K562 (cell line): Measurements from ENCODE around the gene SLC12A3. TPM values are rescaled to one million over a fixed set of nuclear protein-coding genes. Genes with fewer than 3 reads are reported as not detected.

ENCODE experiments used
- ATF7 ChIP-seq: fragments of 450-650 bp; IDR thresholded peaks from 2 replicates; pipeline ENCODE4 v1.7.1; 2014; ENCODE audit warnings: mild to moderate bottlenecking, moderate library complexity
- EGR1 ChIP-seq: fragments of 450-650 bp; conservative IDR thresholded peaks from 2 replicates; pipeline ENCODE4 v1.6.1; 2017; ENCODE audit warnings: mild to moderate bottlenecking
- ELF2 ChIP-seq: fragments of 250-450 bp; sonication (Bioruptor Pico); IDR thresholded peaks from 2 replicates; pipeline ENCODE4 v1.5.0; 2021; ENCODE audit warnings: mild to moderate bottlenecking
- EZH2 ChIP-seq: IDR thresholded peaks from 2 replicates; pipeline ENCODE4 v1.6.1; 2012; ENCODE audit warnings: low read depth, mild to moderate bottlenecking, inconsistent platforms, low read length, borderline replicate concordance
- FOS ChIP-seq: IDR thresholded peaks from 3 replicates; pipeline ENCODE4 v1.6.1; 2011; ENCODE audit not compliant: insufficient read length; ENCODE audit errors: extremely low read depth
- HDAC2 ChIP-seq: fragments of 450-650 bp; IDR thresholded peaks from 2 replicates; pipeline ENCODE4 v1.6.1; 2016; ENCODE audit warnings: mild to moderate bottlenecking
- NR2C1 ChIP-seq, 2 experiments: fragments of 450-650 bp; IDR thresholded peaks; 2 replicates each; pipeline ENCODE4 v1.6.1; 2017; ENCODE audit warnings: mild to moderate bottlenecking in 2 of 2, antibody characterized with exemption in 1 of 2, inconsistent platforms in 1 of 2, missing compliant biosample characterization in 1 of 2, missing genetic modification characterization in 1 of 2
- PRPF4 ChIP-seq: fragments of 200-400 bp; formaldehyde crosslinking; IDR thresholded peaks from one replicate; pipeline ENCODE4 v1.6.1; 2017; ENCODE audit warnings: low read length, low read depth, mild to moderate bottlenecking; ENCODE audit not compliant: insufficient read depth, poor library complexity, severe bottlenecking
- polyA plus RNA-seq, 8 experiments: library from polyadenylated mRNA; depleted of rRNA in 4 of 8; stranded (reverse) in 5 of 8; unstranded in 3 of 8; fragments of >200 nt; fragmentation: Nextera tagmentation in 2 of 8; fragmentation: Illumina TruSeq in 1 of 8; extraction: Ambion mirVana in 2 of 8; extraction: Trizol in 1 of 8; gene quantifications; 2 replicates each; pipeline versions ENCODE4 v1.2.1 to v1.2.3, GENCODE V29; 2011 to 2014; ENCODE audit warnings: inconsistent platforms in 1 of 8, missing spikeins in 1 of 8
- total RNA-seq, 7 experiments: library from RNA; depleted of rRNA in 6 of 7; stranded (reverse); fragments of >200 nt in 6 of 7; fragmentation: Illumina TruSeq in 2 of 7; extraction: Trizol in 2 of 7; gene quantifications; 2 replicates each; pipeline versions ENCODE4 v1.2.1 to v1.2.3, GENCODE V29; 2011 to 2021; ENCODE audit warnings: low replicate concordance in 1 of 7
- TF ChIP-seq, protein P1 (sequence below): fragments of 250-450 bp; sonication (Bioruptor Pico); IDR thresholded peaks from 2 replicates; pipeline ENCODE4 v1.4.0; 2020
- TF ChIP-seq, protein P2 (sequence below): fragments of 250-450 bp; sonication (Bioruptor Pico); IDR thresholded peaks from 2 replicates; pipeline ENCODE4 v1.8.0; 2022; ENCODE audit warnings: inconsistent platforms
- TF ChIP-seq, protein P3 (sequence below): sonication (generic); formaldehyde crosslinking; IDR thresholded peaks from 2 replicates; pipeline ENCODE4 v1.8.0; 2023; ENCODE audit warnings: mild to moderate bottlenecking, missing genetic modification reagents
- TF ChIP-seq, protein P4 (sequence below): fragments of 450-650 bp; IDR thresholded peaks from 2 replicates; pipeline ENCODE4 v1.6.1; 2014; ENCODE audit warnings: low read depth, mild to moderate bottlenecking, moderate library complexity, borderline replicate concordance
- TF ChIP-seq, protein P5 (sequence below), 2 experiments: fragments of 450-650 bp; IDR thresholded peaks; 2 replicates each; pipeline ENCODE4 v1.6.1; 2016

The SLC12A3 gene
- total and polyA plus RNA-seq, 9 of the 15 experiments (the other 6 are each of a cell fraction or from before 2014, with no cell fraction given), result not detected

DNA sequence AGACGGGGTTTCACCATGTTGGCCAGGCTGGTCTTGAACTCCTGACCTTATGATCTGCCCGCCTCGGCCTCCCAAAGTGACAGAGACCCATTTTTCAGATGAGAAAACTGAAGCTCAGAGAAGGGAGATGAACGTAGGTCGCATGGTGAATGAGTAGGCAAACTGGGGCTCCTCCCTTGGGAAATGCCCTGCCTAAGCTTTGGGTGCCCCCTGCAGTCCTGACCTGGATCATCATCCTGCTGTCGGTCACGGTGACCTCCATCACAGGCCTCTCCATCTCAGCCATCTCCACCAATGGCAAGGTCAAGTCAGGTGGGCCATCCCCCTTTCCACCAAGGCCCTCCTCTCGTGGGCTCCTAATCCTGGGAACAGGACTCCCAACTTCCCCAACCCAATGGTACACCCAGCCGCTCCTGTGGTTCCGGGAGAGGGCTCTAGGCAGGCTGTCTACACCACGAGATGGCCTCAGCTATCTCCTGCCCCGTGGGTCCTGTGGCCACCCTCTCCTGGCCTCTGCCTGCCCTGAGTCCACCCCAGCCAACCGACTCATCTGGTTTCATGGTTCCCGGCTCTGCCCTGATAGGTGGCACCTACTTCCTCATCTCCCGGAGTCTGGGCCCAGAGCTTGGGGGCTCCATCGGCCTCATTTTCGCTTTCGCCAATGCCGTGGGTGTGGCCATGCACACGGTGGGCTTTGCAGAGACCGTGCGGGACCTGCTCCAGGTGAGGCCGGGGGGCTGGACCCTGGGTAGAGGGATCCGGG, 4.7 kb downstream of the SLC12A3 start (continued):
- TF ChIP-seq, protein P1, sequence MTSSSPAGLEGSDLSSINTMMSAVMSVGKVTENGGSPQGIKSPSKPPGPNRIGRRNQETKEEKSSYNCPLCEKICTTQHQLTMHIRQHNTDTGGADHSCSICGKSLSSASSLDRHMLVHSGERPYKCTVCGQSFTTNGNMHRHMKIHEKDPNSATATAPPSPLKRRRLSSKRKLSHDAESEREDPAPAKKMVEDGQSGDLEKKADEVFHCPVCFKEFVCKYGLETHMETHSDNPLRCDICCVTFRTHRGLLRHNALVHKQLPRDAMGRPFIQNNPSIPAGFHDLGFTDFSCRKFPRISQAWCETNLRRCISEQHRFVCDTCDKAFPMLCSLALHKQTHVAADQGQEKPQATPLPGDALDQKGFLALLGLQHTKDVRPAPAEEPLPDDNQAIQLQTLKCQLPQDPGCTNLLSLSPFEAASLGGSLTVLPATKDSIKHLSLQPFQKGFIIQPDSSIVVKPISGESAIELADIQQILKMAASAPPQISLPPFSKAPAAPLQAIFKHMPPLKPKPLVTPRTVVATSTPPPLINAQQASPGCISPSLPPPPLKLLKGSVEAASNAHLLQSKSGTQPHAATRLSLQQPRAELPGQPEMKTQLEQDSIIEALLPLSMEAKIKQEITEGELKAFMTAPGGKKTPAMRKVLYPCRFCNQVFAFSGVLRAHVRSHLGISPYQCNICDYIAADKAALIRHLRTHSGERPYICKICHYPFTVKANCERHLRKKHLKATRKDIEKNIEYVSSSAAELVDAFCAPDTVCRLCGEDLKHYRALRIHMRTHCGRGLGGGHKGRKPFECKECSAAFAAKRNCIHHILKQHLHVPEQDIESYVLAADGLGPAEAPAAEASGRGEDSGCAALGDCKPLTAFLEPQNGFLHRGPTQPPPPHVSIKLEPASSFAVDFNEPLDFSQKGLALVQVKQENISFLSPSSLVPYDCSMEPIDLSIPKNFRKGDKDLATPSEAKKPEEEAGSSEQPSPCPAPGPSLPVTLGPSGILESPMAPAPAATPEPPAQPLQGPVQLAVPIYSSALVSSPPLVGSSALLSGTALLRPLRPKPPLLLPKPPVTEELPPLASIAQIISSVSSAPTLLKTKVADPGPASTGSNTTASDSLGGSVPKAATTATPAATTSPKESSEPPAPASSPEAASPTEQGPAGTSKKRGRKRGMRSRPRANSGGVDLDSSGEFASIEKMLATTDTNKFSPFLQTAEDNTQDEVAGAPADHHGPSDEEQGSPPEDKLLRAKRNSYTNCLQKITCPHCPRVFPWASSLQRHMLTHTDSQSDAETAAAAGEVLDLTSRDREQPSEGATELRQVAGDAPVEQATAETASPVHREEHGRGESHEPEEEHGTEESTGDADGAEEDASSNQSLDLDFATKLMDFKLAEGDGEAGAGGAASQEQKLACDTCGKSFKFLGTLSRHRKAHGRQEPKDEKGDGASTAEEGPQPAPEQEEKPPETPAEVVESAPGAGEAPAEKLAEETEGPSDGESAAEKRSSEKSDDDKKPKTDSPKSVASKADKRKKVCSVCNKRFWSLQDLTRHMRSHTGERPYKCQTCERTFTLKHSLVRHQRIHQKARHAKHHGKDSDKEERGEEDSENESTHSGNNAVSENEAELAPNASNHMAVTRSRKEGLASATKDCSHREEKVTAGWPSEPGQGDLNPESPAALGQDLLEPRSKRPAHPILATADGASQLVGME, result no peak
- no peak for TF ChIP-seq NR2C1 (IDR thresholded peaks at IDR 0.05)
- 0 out of 2 replicates have a peak, but pooled peaks have one; percentile 31 for TF ChIP-seq NR2C1 (tag; IDR thresholded peaks at IDR 0.05)
- TF ChIP-seq EGR1, result no peak
- TF ChIP-seq ELF2 (CRISPR knock-in tag), result no peak
- TF ChIP-seq EZH2, result no peak
- TF ChIP-seq PRPF4, result no peak
- TF ChIP-seq HDAC2, result peak; percentile 84; the same call in 1 of the 2 replicates
- TF ChIP-seq, protein P2, sequence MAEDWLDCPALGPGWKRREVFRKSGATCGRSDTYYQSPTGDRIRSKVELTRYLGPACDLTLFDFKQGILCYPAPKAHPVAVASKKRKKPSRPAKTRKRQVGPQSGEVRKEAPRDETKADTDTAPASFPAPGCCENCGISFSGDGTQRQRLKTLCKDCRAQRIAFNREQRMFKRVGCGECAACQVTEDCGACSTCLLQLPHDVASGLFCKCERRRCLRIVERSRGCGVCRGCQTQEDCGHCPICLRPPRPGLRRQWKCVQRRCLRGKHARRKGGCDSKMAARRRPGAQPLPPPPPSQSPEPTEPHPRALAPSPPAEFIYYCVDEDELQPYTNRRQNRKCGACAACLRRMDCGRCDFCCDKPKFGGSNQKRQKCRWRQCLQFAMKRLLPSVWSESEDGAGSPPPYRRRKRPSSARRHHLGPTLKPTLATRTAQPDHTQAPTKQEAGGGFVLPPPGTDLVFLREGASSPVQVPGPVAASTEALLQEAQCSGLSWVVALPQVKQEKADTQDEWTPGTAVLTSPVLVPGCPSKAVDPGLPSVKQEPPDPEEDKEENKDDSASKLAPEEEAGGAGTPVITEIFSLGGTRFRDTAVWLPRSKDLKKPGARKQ (CRISPR knock-in tag), result no peak
- TF ChIP-seq FOS, result no peak
- TF ChIP-seq, protein P3, sequence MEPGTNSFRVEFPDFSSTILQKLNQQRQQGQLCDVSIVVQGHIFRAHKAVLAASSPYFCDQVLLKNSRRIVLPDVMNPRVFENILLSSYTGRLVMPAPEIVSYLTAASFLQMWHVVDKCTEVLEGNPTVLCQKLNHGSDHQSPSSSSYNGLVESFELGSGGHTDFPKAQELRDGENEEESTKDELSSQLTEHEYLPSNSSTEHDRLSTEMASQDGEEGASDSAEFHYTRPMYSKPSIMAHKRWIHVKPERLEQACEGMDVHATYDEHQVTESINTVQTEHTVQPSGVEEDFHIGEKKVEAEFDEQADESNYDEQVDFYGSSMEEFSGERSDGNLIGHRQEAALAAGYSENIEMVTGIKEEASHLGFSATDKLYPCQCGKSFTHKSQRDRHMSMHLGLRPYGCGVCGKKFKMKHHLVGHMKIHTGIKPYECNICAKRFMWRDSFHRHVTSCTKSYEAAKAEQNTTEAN (CRISPR knock-in tag), result no peak
- TF ChIP-seq, protein P4, sequence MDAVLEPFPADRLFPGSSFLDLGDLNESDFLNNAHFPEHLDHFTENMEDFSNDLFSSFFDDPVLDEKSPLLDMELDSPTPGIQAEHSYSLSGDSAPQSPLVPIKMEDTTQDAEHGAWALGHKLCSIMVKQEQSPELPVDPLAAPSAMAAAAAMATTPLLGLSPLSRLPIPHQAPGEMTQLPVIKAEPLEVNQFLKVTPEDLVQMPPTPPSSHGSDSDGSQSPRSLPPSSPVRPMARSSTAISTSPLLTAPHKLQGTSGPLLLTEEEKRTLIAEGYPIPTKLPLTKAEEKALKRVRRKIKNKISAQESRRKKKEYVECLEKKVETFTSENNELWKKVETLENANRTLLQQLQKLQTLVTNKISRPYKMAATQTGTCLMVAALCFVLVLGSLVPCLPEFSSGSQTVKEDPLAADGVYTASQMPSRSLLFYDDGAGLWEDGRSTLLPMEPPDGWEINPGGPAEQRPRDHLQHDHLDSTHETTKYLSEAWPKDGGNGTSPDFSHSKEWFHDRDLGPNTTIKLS, result no peak
- peak; percentile 33 for TF ChIP-seq ATF7
- TF ChIP-seq, protein P5, sequence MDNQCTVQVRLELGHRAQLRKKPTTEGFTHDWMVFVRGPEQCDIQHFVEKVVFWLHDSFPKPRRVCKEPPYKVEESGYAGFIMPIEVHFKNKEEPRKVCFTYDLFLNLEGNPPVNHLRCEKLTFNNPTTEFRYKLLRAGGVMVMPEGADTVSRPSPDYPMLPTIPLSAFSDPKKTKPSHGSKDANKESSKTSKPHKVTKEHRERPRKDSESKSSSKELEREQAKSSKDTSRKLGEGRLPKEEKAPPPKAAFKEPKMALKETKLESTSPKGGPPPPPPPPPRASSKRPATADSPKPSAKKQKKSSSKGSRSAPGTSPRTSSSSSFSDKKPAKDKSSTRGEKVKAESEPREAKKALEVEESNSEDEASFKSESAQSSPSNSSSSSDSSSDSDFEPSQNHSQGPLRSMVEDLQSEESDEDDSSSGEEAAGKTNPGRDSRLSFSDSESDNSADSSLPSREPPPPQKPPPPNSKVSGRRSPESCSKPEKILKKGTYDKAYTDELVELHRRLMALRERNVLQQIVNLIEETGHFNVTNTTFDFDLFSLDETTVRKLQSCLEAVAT (IDR thresholded peaks at IDR 0.05), result no peak
